ENCODE measurements around the gene BCAT1. TPM values are rescaled to one million over a fixed set of nuclear protein-coding genes. Genes with fewer than 3 reads are reported as not detected.

BCAT1 gene
- total RNA-seq = 10 to 100 TPM; 27.9 to 40.0 TPM

- Mint-ChIP-seq H3K4me3 (peak within 1 kb of the TSS; percentile 74), H3K4me1 (peaks cover 57% of the 10 kb centered on the region), H3K9me3 (ENCODE audit: low read depth) (no peaks in the 10 kb centered on the region), H3K27me3 (peaks cover 49% of the 10 kb centered on the region), H3K36me3 (ENCODE audit: low read depth) (peaks cover 14% of the 10 kb centered on the region), H3K27ac (peak within 1 kb of the TSS; percentile 91)
- POLR2A ChIA-PET = interaction anchor here (0.6 to 0.7 kb wide), 3 partner anchors 40 to 219 kb away, joined by 3 read pairs; no protein-coding TSS in a partner anchor
- ATAC-seq (peak; percentile 45), DNase-seq (peak; percentile 71)
- intact Hi-C loops (cut with DNase I, micrococcal nuclease) = loop anchor here (1.0 to 5.0 kb wide), 7 partner anchors 28 to 110 kb away; a partner anchor contains a TSS
- CTCF ChIA-PET = interaction anchor here (0.7 to 2.0 kb wide), 3 partner anchors 10 to 135 kb away, joined by 4 to 9 read pairs (median 4); no protein-coding TSS in a partner anchor
Observed at GRCh38 chr12:24948757-24949722, at the start of gene BCAT1. TSS of gene BCAT1 (minus strand) at chr12:24949101. CDS start at chr12:24948932, 169 bp downstream.

- H3K27me3 Mint-ChIP-seq = no peaks in the 10 kb centered on the region
- no peaks in the 10 kb centered on the region for H3K9me3 Mint-ChIP-seq (ENCODE audit: low read depth)
- no peak overlapping the region for H3K4me3 Mint-ChIP-seq
- intact Hi-C loops (cut with DNase I, micrococcal nuclease) = no loop called here
- no peak overlapping the region for H3K27ac Mint-ChIP-seq
- H3K4me1 Mint-ChIP-seq = peaks cover 16% of the 10 kb centered on the region
- ChIA-PET POLR2A (no interaction called here), CTCF (interaction anchor here (0.7 to 2.9 kb wide), 6 partner anchors 11 to 389 kb away, joined by 3 to 12 read pairs (median 4); no protein-coding TSS in a partner anchor)
- ATAC-seq = peak; percentile 84
- H3K36me3 Mint-ChIP-seq (ENCODE audit: low read depth) = no peaks in the 10 kb centered on the region
- DNase-seq = no peak
Observed at GRCh38 chr12:24997970-24998582, 49.2 kb upstream of the BCAT1 start.

GRCh38 chr12:24997496-24997895, 48.6 kb upstream of the BCAT1 start:
- Mint-ChIP-seq H3K4me1 (peaks cover 16% of the 10 kb centered on the region), H3K27me3 (no peaks in the 10 kb centered on the region), H3K27ac (no peak overlapping the region), H3K9me3 (ENCODE audit: low read depth) (no peaks in the 10 kb centered on the region), H3K36me3 (ENCODE audit: low read depth) (no peaks in the 10 kb centered on the region), H3K4me3 (no peak overlapping the region)
- ChIA-PET CTCF (interaction anchor here (0.7 to 2.9 kb wide), 8 partner anchors 12 to 390 kb away, joined by 3 to 12 read pairs (median 4); no protein-coding TSS in a partner anchor), POLR2A (no interaction called here)
- intact Hi-C loops (cut with DNase I, micrococcal nuclease) = no loop called here
- ATAC-seq = no peak
- DNase-seq = no peak

GRCh38 chr12:24996820-24997219, 47.9 kb upstream of the BCAT1 start:
- no peaks in the 10 kb centered on the region for H3K9me3 Mint-ChIP-seq (ENCODE audit: low read depth)
- peaks cover 16% of the 10 kb centered on the region for H3K4me1 Mint-ChIP-seq
- H3K27me3 Mint-ChIP-seq = no peaks in the 10 kb centered on the region
- POLR2A ChIA-PET = no interaction called here
- ATAC-seq = no peak
- H3K27ac Mint-ChIP-seq = no peak overlapping the region
- intact Hi-C loops (cut with DNase I, micrococcal nuclease) = no loop called here
- DNase-seq = peak; percentile 12
- H3K4me3 Mint-ChIP-seq = no peak overlapping the region
- CTCF ChIA-PET = interaction anchor here (1.1 to 1.9 kb wide), 4 partner anchors 131 to 391 kb away, joined by 3 to 6 read pairs (median 4); no protein-coding TSS in a partner anchor
- H3K36me3 Mint-ChIP-seq (ENCODE audit: low read depth) = no peaks in the 10 kb centered on the region

GRCh38 chr12:24996102-24996797, 47.3 kb upstream of the BCAT1 start:
- Mint-ChIP-seq H3K27ac (no peak overlapping the region), H3K36me3 (ENCODE audit: low read depth) (no peaks in the 10 kb centered on the region), H3K4me1 (peaks cover 16% of the 10 kb centered on the region), H3K9me3 (ENCODE audit: low read depth) (no peaks in the 10 kb centered on the region), H3K27me3 (no peaks in the 10 kb centered on the region), H3K4me3 (no peak overlapping the region)
- POLR2A ChIA-PET = no interaction called here
- ATAC-seq (no peak), DNase-seq (no peak)
- intact Hi-C loops (cut with DNase I, micrococcal nuclease) = no loop called here
- CTCF ChIA-PET = interaction anchor here (1.1 to 1.5 kb wide), 3 partner anchors 131 to 143 kb away, joined by 3 to 4 read pairs (median 3); no protein-coding TSS in a partner anchor

- ATAC-seq = no peak
- intact Hi-C loops (cut with DNase I, micrococcal nuclease) = loop anchor here in 1 of 2 experiments (5.0 kb wide), 1 partner anchor 59 kb away; a partner anchor contains a TSS
Observed at GRCh38 chr12:24993793-24994192, 44.9 kb upstream of the BCAT1 start.

GRCh38 chr12:24991209-24992049, 42.5 kb upstream of the BCAT1 start:
- intact Hi-C loops (cut with DNase I, micrococcal nuclease) = loop anchor here (1.0 to 5.0 kb wide), 4 partner anchors 61 to 397 kb away; a partner anchor contains a TSS
- no peak for DNase-seq
- H3K27ac Mint-ChIP-seq = no peak overlapping the region
- no peaks in the 10 kb centered on the region for H3K36me3 Mint-ChIP-seq (ENCODE audit: low read depth)
- H3K4me3 Mint-ChIP-seq = no peak overlapping the region
- no peaks in the 10 kb centered on the region for H3K27me3 Mint-ChIP-seq
- ChIA-PET CTCF (interaction anchor here (0.5 to 3.6 kb wide), 32 partner anchors 9 to 396 kb away, joined by 3 to 65 read pairs (median 4); no protein-coding TSS in a partner anchor), POLR2A (interaction anchor here (0.6 kb wide), 1 partner anchor 441 kb away, joined by 3 read pairs; no protein-coding TSS in a partner anchor)
- no peaks in the 10 kb centered on the region for H3K9me3 Mint-ChIP-seq (ENCODE audit: low read depth)
- ATAC-seq = peak; percentile 85
- H3K4me1 Mint-ChIP-seq = no peaks in the 10 kb centered on the region

More at GRCh38 chr12:24993793-24994192, 44.9 kb upstream of the BCAT1 start:
- DNase-seq = no peak
- Mint-ChIP-seq H3K4me1 (peaks cover 16% of the 10 kb centered on the region), H3K27ac (no peak overlapping the region), H3K27me3 (no peaks in the 10 kb centered on the region), H3K36me3 (ENCODE audit: low read depth) (no peaks in the 10 kb centered on the region), H3K4me3 (no peak overlapping the region), H3K9me3 (ENCODE audit: low read depth) (no peaks in the 10 kb centered on the region)
- POLR2A ChIA-PET = no interaction called here
- CTCF ChIA-PET = interaction anchor here (1.4 to 3.6 kb wide), 2 partner anchors 128 to 136 kb away, joined by 4 to 65 read pairs; no protein-coding TSS in a partner anchor

GRCh38 chr12:24989216-24989615, 40.3 kb upstream of the BCAT1 start:
- ChIA-PET POLR2A (interaction anchor here (0.6 kb wide), 1 partner anchor 141 kb away, joined by 3 read pairs; no protein-coding TSS in a partner anchor), CTCF (interaction anchor here (1.4 to 1.6 kb wide), 2 partner anchors 142 to 166 kb away, joined by 5 to 10 read pairs; no protein-coding TSS in a partner anchor)
- intact Hi-C loops (cut with DNase I, micrococcal nuclease) = no loop called here
- Mint-ChIP-seq H3K4me3 (no peak overlapping the region), H3K36me3 (ENCODE audit: low read depth) (no peaks in the 10 kb centered on the region), H3K27me3 (no peaks in the 10 kb centered on the region), H3K4me1 (no peaks in the 10 kb centered on the region), H3K27ac (no peak overlapping the region), H3K9me3 (ENCODE audit: low read depth) (no peaks in the 10 kb centered on the region)
- ATAC-seq (no peak), DNase-seq (no peak)

- POLR2A ChIA-PET = no interaction called here
- H3K36me3 Mint-ChIP-seq (ENCODE audit: low read depth) = no peaks in the 10 kb centered on the region
- no peak for ATAC-seq
- CTCF ChIA-PET = interaction anchor here (0.8 to 1.6 kb wide), 2 partner anchors 69 to 78 kb away, joined by 3 read pairs; no protein-coding TSS in a partner anchor
- H3K27ac Mint-ChIP-seq = no peak overlapping the region
- DNase-seq = no peak
- peaks cover 4% of the 10 kb centered on the region for H3K9me3 Mint-ChIP-seq (ENCODE audit: low read depth)
- H3K4me3 Mint-ChIP-seq = no peak overlapping the region
- H3K4me1 Mint-ChIP-seq = no peaks in the 10 kb centered on the region
- intact Hi-C loops (cut with DNase I, micrococcal nuclease) = no loop called here
- H3K27me3 Mint-ChIP-seq = no peaks in the 10 kb centered on the region
Observed at GRCh38 chr12:24982250-24982649, 33.3 kb upstream of the BCAT1 start.
